ENCODE data around the gene BHLHE23. TPM values are rescaled to one million over a fixed set of nuclear protein-coding genes. Genes with fewer than 3 reads are reported as not detected.

Gene BHLHE23
- total RNA-seq, 2 donors from 2014 or later = not detected

DNA sequence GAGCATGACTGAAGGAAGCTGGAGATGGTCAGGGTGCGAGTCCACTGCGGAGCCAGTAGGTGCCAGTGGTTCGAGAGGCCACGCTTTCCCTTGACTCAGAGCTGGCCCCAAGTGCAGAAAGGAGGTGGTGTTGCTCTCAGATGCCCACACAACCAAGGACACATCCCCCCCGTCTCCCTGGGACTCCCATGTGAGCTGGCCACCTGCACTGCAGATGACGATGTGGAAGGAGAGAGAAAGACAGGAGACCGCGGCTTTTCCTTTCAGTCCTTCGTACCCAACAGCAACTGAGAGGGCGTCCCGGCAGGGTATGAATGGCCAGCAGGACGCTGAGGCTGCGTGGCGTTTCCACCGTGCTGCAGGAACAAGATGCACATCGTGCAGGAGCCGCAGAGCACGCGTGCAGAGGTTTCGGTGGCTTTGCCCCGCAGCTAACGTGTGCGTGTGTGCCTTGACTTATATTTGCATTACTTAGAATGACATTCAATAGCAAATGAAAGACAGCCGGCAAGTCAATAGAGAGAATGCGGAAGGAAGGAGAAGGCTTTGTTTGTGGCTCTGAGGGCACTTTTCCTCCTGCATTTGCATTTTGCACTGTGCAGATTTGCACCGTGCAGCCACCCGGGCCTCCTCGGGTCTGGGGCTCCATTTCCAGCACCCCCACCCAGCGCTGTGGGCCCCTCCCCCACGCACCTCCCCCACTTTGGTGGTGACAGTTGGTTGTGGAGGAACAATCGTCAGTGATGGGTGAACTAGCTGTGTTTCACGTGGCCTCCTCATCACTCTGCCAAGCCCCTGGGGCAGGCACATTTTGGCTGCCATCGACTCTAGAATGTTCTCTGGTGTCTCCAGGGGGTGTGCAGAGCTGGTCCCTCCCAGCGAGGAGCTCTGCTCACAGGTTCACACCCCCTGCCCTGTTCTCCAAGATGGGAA, 26.4 kb upstream of the BHLHE23 start:
- DNase-seq = no peak
- Histone ChIP-seq H3K9me3 (no peaks in the 10 kb centered on the region), H3K4me1 (peaks cover 8% of the 10 kb centered on the region), H3K27ac (no peak overlapping the region), H3K36me3 (replicated peaks in 1 of 2; ENCODE audit: insufficient read depth in 1 of 2, low read depth in 2 of 2) (no peaks in the 10 kb centered on the region), H3K27me3 (peaks cover 0 to 7% of the 10 kb centered on the region in 2 donors), H3K4me3 (no peak overlapping the region)
- TF ChIP-seq, protein P1, sequence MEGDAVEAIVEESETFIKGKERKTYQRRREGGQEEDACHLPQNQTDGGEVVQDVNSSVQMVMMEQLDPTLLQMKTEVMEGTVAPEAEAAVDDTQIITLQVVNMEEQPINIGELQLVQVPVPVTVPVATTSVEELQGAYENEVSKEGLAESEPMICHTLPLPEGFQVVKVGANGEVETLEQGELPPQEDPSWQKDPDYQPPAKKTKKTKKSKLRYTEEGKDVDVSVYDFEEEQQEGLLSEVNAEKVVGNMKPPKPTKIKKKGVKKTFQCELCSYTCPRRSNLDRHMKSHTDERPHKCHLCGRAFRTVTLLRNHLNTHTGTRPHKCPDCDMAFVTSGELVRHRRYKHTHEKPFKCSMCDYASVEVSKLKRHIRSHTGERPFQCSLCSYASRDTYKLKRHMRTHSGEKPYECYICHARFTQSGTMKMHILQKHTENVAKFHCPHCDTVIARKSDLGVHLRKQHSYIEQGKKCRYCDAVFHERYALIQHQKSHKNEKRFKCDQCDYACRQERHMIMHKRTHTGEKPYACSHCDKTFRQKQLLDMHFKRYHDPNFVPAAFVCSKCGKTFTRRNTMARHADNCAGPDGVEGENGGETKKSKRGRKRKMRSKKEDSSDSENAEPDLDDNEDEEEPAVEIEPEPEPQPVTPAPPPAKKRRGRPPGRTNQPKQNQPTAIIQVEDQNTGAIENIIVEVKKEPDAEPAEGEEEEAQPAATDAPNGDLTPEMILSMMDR (IDR thresholded peaks at IDR 0.05) = no peak
- no peak for TF ChIP-seq POLR2A (IDR thresholded peaks at IDR 0.05)
- WGBS, 2 donors = 1 to 6% methylated on average over 19 to 34 of the region's 34 CpGs
- intact Hi-C loops (cut with DNase I) = no loop called here
- ATAC-seq = no peak

DNA sequence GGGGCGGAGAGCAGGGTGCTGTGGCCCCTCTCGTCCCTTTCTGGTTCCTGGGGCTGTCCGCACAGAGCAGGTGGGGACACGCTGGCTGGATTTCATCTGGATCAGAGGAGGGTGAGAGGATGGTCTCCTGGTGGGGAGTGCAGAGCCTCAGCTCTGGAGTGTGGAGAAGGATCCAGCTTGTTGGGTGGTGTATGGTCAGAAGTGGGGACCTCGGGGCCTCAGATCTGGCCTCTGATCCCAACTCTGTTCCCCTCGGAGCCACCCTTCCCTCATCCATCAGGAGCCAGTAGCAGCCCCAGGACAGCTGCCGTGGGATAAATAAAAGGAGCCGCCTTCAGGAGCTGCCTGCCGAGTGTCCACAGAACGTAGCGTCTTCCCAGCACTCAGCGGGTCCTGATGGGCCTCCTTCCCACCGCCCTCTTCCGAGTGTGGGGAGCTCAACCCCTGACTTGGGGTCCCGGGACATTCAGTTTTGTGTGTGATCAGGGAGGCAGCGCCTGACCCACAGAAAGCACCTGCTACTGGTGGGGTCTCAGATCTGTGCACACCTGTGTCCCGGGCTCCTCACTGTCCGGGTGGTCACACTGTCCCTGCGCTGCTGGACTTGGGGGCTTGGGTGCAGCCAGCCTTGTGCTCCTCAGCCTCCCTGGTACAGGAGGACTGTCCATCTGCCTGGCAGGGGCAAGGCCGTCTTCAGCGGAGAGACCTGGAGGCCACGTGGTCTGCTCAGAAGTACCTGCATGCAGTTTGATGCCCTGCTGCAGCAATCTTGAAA, 25.4 kb upstream of the BHLHE23 start:
- whole genome bisulfite sequencing, 2 donors = 43 to 46% methylated on average over 12 to 21 of the region's 22 CpGs
- DNase-seq (no peak), ATAC-seq (no peak)
- H3K4me3 ChIP-seq = no peak overlapping the region
- H3K27ac ChIP-seq = no peak overlapping the region
- peaks cover 0 to 7% of the 10 kb centered on the region in 2 donors for H3K27me3 ChIP-seq
- peaks cover 8% of the 10 kb centered on the region for H3K4me1 ChIP-seq
- no peaks in the 10 kb centered on the region for H3K9me3 ChIP-seq
- no peaks in the 10 kb centered on the region for H3K36me3 ChIP-seq (replicated peaks in 1 of 2; ENCODE audit: insufficient read depth in 1 of 2, low read depth in 2 of 2)
- no peak for TF ChIP-seq POLR2A (IDR thresholded peaks at IDR 0.05)
- TF ChIP-seq, protein P1 (IDR thresholded peaks at IDR 0.05) = no peak
- intact Hi-C loops (cut with DNase I) = no loop called here

DNA sequence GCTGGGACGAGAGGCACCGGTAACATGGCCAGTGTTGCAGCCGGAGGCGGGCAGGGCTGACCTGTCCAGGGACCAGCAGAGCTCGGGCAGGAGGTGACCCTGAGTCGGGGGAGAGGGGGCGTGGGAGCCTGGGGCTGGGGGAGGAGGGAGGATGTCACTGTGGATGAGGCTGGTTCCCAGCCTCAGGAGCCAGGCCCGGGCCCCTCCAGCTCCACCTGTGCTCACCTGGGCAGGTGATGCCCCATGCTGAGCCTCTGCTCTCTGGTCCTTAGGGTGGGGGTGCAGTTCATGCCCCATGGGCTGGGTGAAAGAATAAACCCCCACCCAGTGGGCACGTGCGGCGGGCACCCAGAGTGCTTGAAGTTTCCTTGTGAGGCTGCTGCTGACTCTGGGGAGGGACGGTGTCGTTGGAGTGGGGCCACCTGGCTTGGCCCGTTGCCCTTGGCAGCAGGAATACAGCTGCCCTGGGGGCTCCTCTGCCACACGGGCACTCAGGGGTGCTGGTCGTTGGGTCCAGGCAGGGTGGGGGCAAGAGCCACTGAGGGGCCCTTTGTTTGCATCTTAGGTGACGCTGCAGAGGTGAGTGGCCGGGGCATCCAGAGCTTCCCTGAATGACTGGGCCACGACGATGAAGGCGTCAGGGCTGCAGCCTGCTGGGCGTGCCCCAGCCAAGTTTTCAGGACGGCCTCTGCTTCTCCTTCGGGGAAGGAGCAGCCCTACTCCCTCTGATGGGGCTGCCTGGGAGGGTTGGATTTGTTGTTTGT, 24.7 kb upstream of the BHLHE23 start:
- WGBS, 2 donors = 41 to 46% methylated on average over 18 to 21 of the region's 24 CpGs
- no peak overlapping the region for H3K27ac ChIP-seq
- peaks cover 8% of the 10 kb centered on the region for H3K4me1 ChIP-seq
- no peaks in the 10 kb centered on the region for H3K9me3 ChIP-seq
- TF ChIP-seq, protein P1 (IDR thresholded peaks at IDR 0.05) = no peak
- peaks cover 0 to 13% of the 10 kb centered on the region in 2 donors for H3K27me3 ChIP-seq
- no peak for ATAC-seq
- DNase-seq = no peak
- intact Hi-C loops (cut with DNase I) = no loop called here
- H3K4me3 ChIP-seq = no peak overlapping the region
- no peaks in the 10 kb centered on the region for H3K36me3 ChIP-seq (replicated peaks in 1 of 2; ENCODE audit: insufficient read depth in 1 of 2, low read depth in 2 of 2)

DNA sequence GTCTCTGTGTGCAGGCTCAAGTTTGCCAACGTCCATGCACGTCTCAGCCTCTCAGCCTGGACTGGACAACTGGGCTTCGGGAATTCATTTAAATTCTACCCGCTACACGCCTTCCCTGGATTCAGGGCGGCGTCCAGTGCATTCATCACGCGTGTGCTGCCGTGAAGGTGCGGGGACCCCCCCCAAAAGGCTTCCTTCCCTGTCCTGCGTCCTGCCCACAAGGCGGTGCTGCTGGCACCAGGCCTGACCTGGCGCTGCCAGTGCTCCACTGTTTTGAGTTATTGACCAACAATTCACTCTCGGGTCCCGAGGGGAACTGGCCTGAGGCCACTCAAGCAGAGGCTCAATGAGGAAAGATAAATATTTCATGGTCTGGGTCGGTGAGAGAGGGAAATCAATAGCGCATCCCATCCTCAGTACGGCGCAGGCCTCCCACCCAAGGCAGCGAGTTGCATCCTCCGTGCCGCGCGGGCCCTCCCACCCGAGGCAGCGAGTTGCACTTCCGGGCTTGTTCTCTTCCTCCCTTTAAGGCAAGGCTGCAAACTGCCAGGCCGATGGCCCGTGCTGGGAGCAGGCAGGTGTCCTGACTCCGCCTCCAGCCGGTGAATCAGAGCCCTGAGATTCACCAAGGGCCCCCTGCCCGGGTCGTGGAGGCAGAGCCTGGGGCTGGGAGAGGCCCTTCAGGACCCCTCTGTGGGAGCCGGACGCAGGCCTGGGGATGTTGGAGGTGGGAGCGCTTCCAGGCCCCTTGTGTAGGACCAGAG, 22.8 kb upstream of the BHLHE23 start:
- Histone ChIP-seq H3K9me3 (no peaks in the 10 kb centered on the region), H3K27me3 (peaks cover 0 to 18% of the 10 kb centered on the region in 2 donors), H3K27ac (no peak overlapping the region), H3K4me3 (no peak overlapping the region), H3K4me1 (peaks cover 8% of the 10 kb centered on the region), H3K36me3 (replicated peaks in 1 of 2; ENCODE audit: insufficient read depth in 1 of 2, low read depth in 2 of 2) (no peaks in the 10 kb centered on the region)
- ATAC-seq (no peak), DNase-seq (no peak)
- 44 to 67% methylated on average over 15 to 34 of the region's 37 CpGs for WGBS, 2 donors
- TF ChIP-seq, protein P1 (IDR thresholded peaks at IDR 0.05) = no peak
- no peak for TF ChIP-seq POLR2A (IDR thresholded peaks at IDR 0.05)
- intact Hi-C loops (cut with DNase I) = no loop called here

All from body of pancreas (tissue), 4 donors.